ENCODE measurements around the gene HSD11B1.

DNA sequence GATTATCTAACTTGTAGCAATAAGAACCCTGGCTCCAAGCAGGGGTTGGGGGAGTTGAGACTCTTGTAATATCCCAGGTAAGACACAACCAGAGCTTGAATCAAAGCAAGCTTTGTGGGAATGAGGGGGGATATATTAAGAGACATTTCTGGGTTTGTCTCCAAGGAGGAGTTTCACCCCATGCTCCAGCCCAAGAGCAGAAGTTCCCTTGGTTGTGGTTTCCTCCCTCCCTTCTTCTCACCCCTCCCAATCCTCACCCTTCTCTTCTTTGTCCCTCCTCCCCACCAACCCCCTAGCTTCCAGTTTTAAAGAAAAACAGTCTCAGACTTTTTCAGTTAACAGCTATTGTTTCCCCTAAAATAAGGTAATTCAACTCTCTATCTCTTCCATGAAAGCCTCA is 63.1 kb downstream of the HSD11B1 start:
- TF ChIP-seq, protein P1, sequence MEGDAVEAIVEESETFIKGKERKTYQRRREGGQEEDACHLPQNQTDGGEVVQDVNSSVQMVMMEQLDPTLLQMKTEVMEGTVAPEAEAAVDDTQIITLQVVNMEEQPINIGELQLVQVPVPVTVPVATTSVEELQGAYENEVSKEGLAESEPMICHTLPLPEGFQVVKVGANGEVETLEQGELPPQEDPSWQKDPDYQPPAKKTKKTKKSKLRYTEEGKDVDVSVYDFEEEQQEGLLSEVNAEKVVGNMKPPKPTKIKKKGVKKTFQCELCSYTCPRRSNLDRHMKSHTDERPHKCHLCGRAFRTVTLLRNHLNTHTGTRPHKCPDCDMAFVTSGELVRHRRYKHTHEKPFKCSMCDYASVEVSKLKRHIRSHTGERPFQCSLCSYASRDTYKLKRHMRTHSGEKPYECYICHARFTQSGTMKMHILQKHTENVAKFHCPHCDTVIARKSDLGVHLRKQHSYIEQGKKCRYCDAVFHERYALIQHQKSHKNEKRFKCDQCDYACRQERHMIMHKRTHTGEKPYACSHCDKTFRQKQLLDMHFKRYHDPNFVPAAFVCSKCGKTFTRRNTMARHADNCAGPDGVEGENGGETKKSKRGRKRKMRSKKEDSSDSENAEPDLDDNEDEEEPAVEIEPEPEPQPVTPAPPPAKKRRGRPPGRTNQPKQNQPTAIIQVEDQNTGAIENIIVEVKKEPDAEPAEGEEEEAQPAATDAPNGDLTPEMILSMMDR (IDR thresholded peaks at IDR 0.05; ENCODE audit: low read length): no peak
- no peak for TF ChIP-seq EZH2 (IDR thresholded peaks at IDR 0.05; ENCODE audit: borderline replicate concordance, low read length)
